Body of pancreas (tissue), 4 donors: ENCODE measurements around the gene NAB2. TPM values are rescaled to one million over a fixed set of nuclear protein-coding genes. Genes with fewer than 3 reads are reported as not detected.

Source experiments
- ATAC-seq: fragments of 150-250 bp; one replicate; pipeline ENCODE4 v1.9.1; 2016
- DNase-seq, 4 donors: peaks; one replicate each; pipeline ENCODE4 v3.0.0-alpha.2; 2019
- H3K27ac ChIP-seq, 4 donors: fragments of 200-600 bp; sonication (generic); 1 replicate in 3 of 4; 2 replicates in 1 of 4; pipeline versions ENCODE4 v1.5.1 to v1.6.1; 2016 to 2019; ENCODE audit warnings: mild to moderate bottlenecking in 1 of 4, mixed read lengths in 1 of 4, moderate library complexity in 1 of 4
- H3K27me3 ChIP-seq, 2 donors: fragments of 200-600 bp; sonication (generic); one replicate each; pipeline ENCODE4 v1.6.0; 2016; ENCODE audit warnings: mild to moderate bottlenecking in 1 of 2
- H3K36me3 ChIP-seq, 2 donors: fragments of 200-600 bp; sonication (generic); replicated peaks in 1 of 2; 2 replicates each; pipeline ENCODE4 v1.5.1; 2016; ENCODE audit warnings: low read depth in 2 of 2; ENCODE audit not compliant: insufficient read depth in 1 of 2
- H3K4me1 ChIP-seq: fragments of 200-600 bp; sonication (generic); one replicate; pipeline ENCODE4 v1.6.0; 2016
- H3K4me3 ChIP-seq, 2 donors: fragments of 200-600 bp; sonication (generic); 1 replicate in 1 of 2; 2 replicates in 1 of 2; pipeline ENCODE4 v1.5.1; 2016 to 2019
- H3K9me3 ChIP-seq, 3 donors: fragments of 200-600 bp; sonication (generic); 1 replicate in 2 of 3; 2 replicates in 1 of 3; pipeline ENCODE4 v1.5.1; 2016
- POLR2A ChIP-seq, 3 donors: fragments of 450-650 bp; IDR thresholded peaks; one replicate each; pipeline ENCODE4 v1.6.1; 2016; ENCODE audit warnings: antibody characterized with exemption in 3 of 3, mild to moderate bottlenecking in 2 of 3
- WGBS, 2 donors: methylation state at CpG; one replicate each; pipeline ENCODE4 v1.1.5; 2017; 5-methylcytosine and 5-hydroxymethylcytosine counted together
- intact Hi-C: fragments of 100-400 bp; cut with DNase I; formaldehyde crosslinking; loops from one replicate; pipeline ENCODE4 v1.15.1; 2023
- total RNA-seq, 2 donors: library from RNA; depleted of rRNA; stranded (reverse); fragments of >200 nt; gene quantifications; one replicate each; pipeline ENCODE4 v1.1.0, GENCODE V29; 2016
- TF ChIP-seq, protein P1 (sequence below), 7 experiments: fragments of 450-650 bp in 4 of 7; fragments of 200-600 bp in 3 of 7; sonication (generic) in 3 of 7; IDR thresholded peaks; one replicate each; pipeline ENCODE4 v1.5.1; 2016 to 2019; ENCODE audit warnings: antibody characterized with exemption in 7 of 7

Gene NAB2
- total RNA-seq, 2 donors from 2014 or later: 4.0 to 7.3 TPM

DNA sequence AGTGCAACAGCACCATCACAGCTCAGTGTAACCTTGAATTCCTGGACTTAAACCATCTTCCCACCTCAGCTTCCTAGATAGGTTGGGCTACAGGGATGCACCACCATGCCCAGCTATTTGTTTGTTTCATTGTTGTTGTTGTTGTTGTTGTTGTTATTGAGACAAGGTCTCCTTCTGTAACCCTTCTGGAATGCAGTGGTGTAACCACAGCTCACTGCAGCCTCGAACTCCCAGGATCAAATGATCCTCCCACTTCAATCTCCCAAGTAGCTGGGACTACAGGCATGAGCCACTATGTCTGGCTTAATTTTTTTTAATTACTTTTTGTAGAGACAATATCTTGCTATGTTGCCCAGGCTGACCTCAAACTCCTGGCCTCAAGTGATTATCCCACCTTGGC is 9.1 kb upstream of the NAB2 start:
- no peaks in the 10 kb centered on the region for H3K36me3 ChIP-seq
- ATAC-seq (no peak), DNase-seq (no peak)
- intact Hi-C loops: no loop called here
- TF ChIP-seq POLR2A (IDR thresholded peaks at IDR 0.05): no peak
- TF ChIP-seq, protein P1, sequence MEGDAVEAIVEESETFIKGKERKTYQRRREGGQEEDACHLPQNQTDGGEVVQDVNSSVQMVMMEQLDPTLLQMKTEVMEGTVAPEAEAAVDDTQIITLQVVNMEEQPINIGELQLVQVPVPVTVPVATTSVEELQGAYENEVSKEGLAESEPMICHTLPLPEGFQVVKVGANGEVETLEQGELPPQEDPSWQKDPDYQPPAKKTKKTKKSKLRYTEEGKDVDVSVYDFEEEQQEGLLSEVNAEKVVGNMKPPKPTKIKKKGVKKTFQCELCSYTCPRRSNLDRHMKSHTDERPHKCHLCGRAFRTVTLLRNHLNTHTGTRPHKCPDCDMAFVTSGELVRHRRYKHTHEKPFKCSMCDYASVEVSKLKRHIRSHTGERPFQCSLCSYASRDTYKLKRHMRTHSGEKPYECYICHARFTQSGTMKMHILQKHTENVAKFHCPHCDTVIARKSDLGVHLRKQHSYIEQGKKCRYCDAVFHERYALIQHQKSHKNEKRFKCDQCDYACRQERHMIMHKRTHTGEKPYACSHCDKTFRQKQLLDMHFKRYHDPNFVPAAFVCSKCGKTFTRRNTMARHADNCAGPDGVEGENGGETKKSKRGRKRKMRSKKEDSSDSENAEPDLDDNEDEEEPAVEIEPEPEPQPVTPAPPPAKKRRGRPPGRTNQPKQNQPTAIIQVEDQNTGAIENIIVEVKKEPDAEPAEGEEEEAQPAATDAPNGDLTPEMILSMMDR (IDR thresholded peaks at IDR 0.05): no peak
- H3K9me3 ChIP-seq: no peaks in the 10 kb centered on the region
- WGBS, 2 donors: 79 to 88% methylated on average over 1 of the region's 1 CpG
- no peaks in the 10 kb centered on the region for H3K27me3 ChIP-seq
- no peak overlapping the region for H3K27ac ChIP-seq
- H3K4me1 ChIP-seq: peaks cover 14% of the 10 kb centered on the region
- no peak overlapping the region for H3K4me3 ChIP-seq

- Histone ChIP-seq H3K9me3 (no peaks in the 10 kb centered on the region), H3K27me3 (no peaks in the 10 kb centered on the region), H3K4me1 (peaks cover 18% of the 10 kb centered on the region), H3K4me3 (no peak overlapping the region), H3K27ac (no peak overlapping the region), H3K36me3 (no peaks in the 10 kb centered on the region)
- 92 to 100% methylated on average over 1 of the region's 1 CpG for WGBS, 2 donors
- no peak for DNase-seq
- no peak for ATAC-seq
- intact Hi-C loops: no loop called here
- no peak for TF ChIP-seq POLR2A (IDR thresholded peaks at IDR 0.05)
- TF ChIP-seq, protein P1 (IDR thresholded peaks at IDR 0.05): no peak
Observed at GRCh38 chr12:57080855-57081254, 8.1 kb upstream of the NAB2 start.

DNA sequence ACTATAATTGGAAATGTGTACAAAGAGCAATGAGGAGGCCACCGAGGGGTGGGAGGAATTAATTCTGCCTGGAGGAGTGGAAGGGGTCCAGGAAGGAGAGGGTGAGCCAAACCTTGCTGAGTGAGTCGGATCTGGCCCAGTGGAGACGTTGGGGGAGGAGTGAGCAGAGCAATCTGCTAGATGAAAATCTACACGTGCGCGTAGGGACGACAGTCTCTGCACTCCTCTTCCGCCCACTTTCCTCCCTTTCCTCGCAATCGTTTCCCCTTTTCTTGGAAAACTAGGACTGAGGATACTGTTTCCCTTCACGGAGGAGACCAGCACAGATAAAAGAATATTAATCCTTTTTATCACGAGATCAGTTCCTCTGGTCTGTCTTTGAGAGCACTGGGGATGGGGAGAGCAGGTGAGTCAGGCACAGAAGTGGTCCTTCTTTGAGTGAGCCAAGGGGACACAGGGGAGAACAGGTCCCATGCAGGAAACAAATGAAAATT is 2.9 kb upstream of the NAB2 start:
- TF ChIP-seq POLR2A (IDR thresholded peaks at IDR 0.05): no peak
- TF ChIP-seq, protein P1 (IDR thresholded peaks at IDR 0.05): no peak
- no peaks in the 10 kb centered on the region for H3K27me3 ChIP-seq
- 43 to 44% methylated on average over 12 of the region's 12 CpGs for WGBS, 2 donors
- peak overlapping the region; percentile 28 to 97 (median 96) for H3K27ac ChIP-seq
- intact Hi-C loops: no loop called here
- peak in 2 of 4 donors; percentile 33 to 40 for DNase-seq
- no peak for ATAC-seq
- H3K4me3 ChIP-seq: no peak overlapping the region
- H3K4me1 ChIP-seq: peaks cover 36% of the 10 kb centered on the region
- no peaks in the 10 kb centered on the region for H3K36me3 ChIP-seq
- no peaks in the 10 kb centered on the region for H3K9me3 ChIP-seq

DNA sequence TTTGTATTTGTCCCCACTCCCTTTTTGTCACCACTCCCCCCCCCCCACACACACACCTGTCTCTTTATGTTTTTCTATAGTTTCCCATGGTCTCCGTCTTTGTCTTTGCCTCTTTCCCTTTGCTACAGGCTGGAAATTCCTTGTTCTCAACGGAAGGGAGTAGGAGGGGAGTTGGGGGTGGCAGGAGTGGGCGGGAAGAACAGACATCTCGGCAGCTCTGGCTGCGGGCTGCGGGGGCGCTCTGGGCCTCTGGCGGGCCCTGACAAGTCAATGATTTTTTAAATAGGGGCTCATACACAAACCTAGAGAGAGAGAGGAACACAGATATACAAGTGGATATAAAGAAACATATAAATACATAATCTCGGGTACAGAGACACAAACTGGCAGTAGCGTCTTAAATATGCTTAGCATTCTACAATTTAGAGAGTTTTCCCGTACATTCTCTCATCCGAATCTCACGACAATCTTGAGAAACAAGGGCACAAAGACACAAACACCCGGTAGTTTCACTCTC is 2.4 kb upstream of the NAB2 start:
- DNase-seq: peak; percentile 43 to 65 (median 62)
- TF ChIP-seq, protein P1 (IDR thresholded peaks at IDR 0.05): peak in 3 of 7 experiments; percentile 14 to 24 (median 18)
- TF ChIP-seq POLR2A (IDR thresholded peaks at IDR 0.05): no peak
- WGBS, 2 donors: 0 to 1% methylated on average over 14 of the region's 14 CpGs
- no peaks in the 10 kb centered on the region for H3K36me3 ChIP-seq
- no peaks in the 10 kb centered on the region for H3K27me3 ChIP-seq
- intact Hi-C loops: no loop called here
- peak overlapping the region; percentile 95 to 97 (median 96) for H3K27ac ChIP-seq
- no peaks in the 10 kb centered on the region for H3K9me3 ChIP-seq
- ATAC-seq: no peak
- peak overlapping the region; percentile 47 to 62 for H3K4me3 ChIP-seq
- H3K4me1 ChIP-seq: peaks cover 37% of the 10 kb centered on the region
